HFFc6 (cell line): ENCODE results near the gene TNP2. TPM values are rescaled to one million over a fixed set of nuclear protein-coding genes. Genes with fewer than 3 reads are reported as not detected.

Source experiments
- DNase-seq: peaks from one replicate; pipeline ENCODE4 v3.0.0-alpha.2; 2018
- H3K27ac Mint-ChIP-seq: 2 replicates; pipeline ENCODE4 v1.8.0; 2020; ENCODE audit warnings: mild to moderate bottlenecking, mixed read lengths
- H3K27me3 Mint-ChIP-seq: 2 replicates; pipeline ENCODE4 v1.8.0; 2021; ENCODE audit warnings: mild to moderate bottlenecking, moderate library complexity, mixed read lengths; ENCODE audit not compliant: insufficient read depth
- H3K36me3 Mint-ChIP-seq: 2 replicates; pipeline ENCODE4 v1.8.0; 2021; ENCODE audit warnings: low read depth, mixed read lengths
- H3K4me1 Mint-ChIP-seq: 2 replicates; pipeline ENCODE4 v1.8.0; 2020; ENCODE audit warnings: low read depth, mixed read lengths
- H3K4me3 Mint-ChIP-seq: 2 replicates; pipeline ENCODE4 v1.8.0; 2020; ENCODE audit warnings: mild to moderate bottlenecking, moderate library complexity, mixed read lengths
- H3K9me3 Mint-ChIP-seq: 2 replicates; pipeline ENCODE4 v1.8.0; 2020; ENCODE audit warnings: mild to moderate bottlenecking, mixed read lengths
- total RNA-seq, 6 experiments: library from RNA; stranded (reverse); fragmentation: NEBNext Ultra II Directional; extraction: Animal tissue kit (Norgen Biotek cat#: 25700); gene quantifications; 2 replicates in 1 of 6; 3 replicates in 5 of 6; pipeline ENCODE4 v1.2.3, GENCODE V29; 2021
- TF ChIP-seq, protein P1 (sequence below): fragments of 200-600 bp; sonication (generic); IDR thresholded peaks from 2 replicates; pipeline ENCODE4 v1.5.0; 2021; ENCODE audit warnings: antibody characterized with exemption, mild to moderate bottlenecking

The TNP2 gene
- total RNA-seq, 6 experiments from 2014 or later = not detected

DNA sequence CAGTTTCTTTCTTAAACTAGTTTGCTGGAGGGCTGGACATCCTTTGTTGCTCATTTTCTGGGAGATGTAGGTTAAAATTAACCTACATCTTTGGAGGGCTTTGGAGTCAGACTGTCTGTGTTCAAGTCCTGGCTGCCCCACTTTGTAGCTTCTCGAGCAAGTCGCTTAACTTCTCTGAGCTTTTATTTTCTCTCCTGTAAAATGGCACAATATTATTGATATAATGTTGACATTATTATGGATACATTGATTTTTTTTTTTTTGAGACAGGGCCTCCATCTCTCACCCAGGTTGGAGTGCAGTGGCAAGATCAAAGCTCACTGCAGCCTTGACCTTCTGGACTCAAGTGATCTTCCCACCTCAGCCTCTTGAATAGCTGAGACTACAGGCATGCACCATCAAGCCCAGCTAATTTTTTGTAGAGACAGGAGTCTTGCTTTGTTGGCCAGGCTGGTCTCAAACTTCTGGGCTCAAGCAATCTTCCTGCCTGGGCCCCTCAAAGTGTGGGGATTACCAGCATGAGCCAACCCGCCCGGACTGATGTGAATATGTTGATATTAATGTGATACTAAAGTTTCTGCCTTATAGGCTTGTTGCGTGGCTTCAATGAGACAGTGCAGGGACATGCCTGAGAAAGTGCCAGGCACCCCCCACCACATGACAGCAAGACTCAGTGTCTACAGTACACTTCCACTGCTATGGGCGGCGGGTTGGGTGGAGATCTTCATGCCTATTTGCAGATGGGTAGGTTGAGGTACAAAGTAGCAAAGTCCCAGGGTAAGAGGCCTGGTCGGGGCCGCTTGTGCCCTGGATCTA is 44.6 kb upstream of the TNP2 start:
- H3K27me3 Mint-ChIP-seq = peaks cover 2% of the 10 kb centered on the region; the same call in 1 of the 2 replicates
- TF ChIP-seq, protein P1, sequence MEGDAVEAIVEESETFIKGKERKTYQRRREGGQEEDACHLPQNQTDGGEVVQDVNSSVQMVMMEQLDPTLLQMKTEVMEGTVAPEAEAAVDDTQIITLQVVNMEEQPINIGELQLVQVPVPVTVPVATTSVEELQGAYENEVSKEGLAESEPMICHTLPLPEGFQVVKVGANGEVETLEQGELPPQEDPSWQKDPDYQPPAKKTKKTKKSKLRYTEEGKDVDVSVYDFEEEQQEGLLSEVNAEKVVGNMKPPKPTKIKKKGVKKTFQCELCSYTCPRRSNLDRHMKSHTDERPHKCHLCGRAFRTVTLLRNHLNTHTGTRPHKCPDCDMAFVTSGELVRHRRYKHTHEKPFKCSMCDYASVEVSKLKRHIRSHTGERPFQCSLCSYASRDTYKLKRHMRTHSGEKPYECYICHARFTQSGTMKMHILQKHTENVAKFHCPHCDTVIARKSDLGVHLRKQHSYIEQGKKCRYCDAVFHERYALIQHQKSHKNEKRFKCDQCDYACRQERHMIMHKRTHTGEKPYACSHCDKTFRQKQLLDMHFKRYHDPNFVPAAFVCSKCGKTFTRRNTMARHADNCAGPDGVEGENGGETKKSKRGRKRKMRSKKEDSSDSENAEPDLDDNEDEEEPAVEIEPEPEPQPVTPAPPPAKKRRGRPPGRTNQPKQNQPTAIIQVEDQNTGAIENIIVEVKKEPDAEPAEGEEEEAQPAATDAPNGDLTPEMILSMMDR = no peak
- no peak overlapping the region for H3K4me3 Mint-ChIP-seq
- no peaks in the 10 kb centered on the region for H3K36me3 Mint-ChIP-seq
- H3K27ac Mint-ChIP-seq = no peak overlapping the region
- peaks cover 40% of the 10 kb centered on the region for H3K4me1 Mint-ChIP-seq
- DNase-seq = no peak
- no peaks in the 10 kb centered on the region for H3K9me3 Mint-ChIP-seq

- H3K36me3 Mint-ChIP-seq = no peaks in the 10 kb centered on the region
- peak overlapping the region; percentile 25; the same call in 1 of the 2 replicates for H3K27ac Mint-ChIP-seq
- TF ChIP-seq, protein P1 = no peak
- no peaks in the 10 kb centered on the region for H3K9me3 Mint-ChIP-seq
- peaks cover 2% of the 10 kb centered on the region; the same call in 1 of the 2 replicates for H3K27me3 Mint-ChIP-seq
- peak overlapping the region; percentile 48 for H3K4me3 Mint-ChIP-seq
- peaks cover 40% of the 10 kb centered on the region for H3K4me1 Mint-ChIP-seq
- DNase-seq = no peak
Measured at GRCh38 chr16:11312718-11313492, 43.8 kb upstream of the TNP2 start.

GRCh38 chr16:11310997-11311561 is 42.0 kb upstream of the TNP2 start:
- H3K9me3 Mint-ChIP-seq = no peaks in the 10 kb centered on the region
- H3K27me3 Mint-ChIP-seq = no peaks in the 10 kb centered on the region; the same call in 1 of the 2 replicates
- H3K27ac Mint-ChIP-seq = no peak overlapping the region
- no peak for DNase-seq
- no peaks in the 10 kb centered on the region for H3K36me3 Mint-ChIP-seq
- H3K4me1 Mint-ChIP-seq = peaks cover 37% of the 10 kb centered on the region
- no peak overlapping the region for H3K4me3 Mint-ChIP-seq
- TF ChIP-seq, protein P1 = no peak

DNA sequence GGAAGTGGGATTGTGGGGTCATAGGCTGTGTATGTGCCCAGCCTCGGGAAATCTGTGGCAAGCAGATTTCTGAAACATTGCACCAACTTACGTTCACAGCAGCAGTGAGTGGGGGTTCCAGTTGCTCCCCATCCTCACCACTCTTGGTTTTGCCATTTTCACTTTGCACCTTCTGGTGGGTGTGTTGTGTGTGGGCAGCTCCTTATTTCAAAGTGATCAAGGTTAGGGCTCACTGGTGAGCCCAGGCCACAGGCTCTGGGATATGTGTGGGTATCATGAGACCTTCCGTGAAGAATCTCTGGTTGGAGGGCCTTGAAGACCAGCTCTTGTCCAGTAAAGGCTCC is 41.5 kb upstream of the TNP2 start:
- H3K4me3 Mint-ChIP-seq = no peak overlapping the region
- no peaks in the 10 kb centered on the region for H3K9me3 Mint-ChIP-seq
- no peak overlapping the region for H3K27ac Mint-ChIP-seq
- no peaks in the 10 kb centered on the region for H3K36me3 Mint-ChIP-seq
- H3K4me1 Mint-ChIP-seq = peaks cover 33% of the 10 kb centered on the region
- TF ChIP-seq, protein P1 = no peak
- no peaks in the 10 kb centered on the region; the same call in 1 of the 2 replicates for H3K27me3 Mint-ChIP-seq
- DNase-seq = no peak

DNA sequence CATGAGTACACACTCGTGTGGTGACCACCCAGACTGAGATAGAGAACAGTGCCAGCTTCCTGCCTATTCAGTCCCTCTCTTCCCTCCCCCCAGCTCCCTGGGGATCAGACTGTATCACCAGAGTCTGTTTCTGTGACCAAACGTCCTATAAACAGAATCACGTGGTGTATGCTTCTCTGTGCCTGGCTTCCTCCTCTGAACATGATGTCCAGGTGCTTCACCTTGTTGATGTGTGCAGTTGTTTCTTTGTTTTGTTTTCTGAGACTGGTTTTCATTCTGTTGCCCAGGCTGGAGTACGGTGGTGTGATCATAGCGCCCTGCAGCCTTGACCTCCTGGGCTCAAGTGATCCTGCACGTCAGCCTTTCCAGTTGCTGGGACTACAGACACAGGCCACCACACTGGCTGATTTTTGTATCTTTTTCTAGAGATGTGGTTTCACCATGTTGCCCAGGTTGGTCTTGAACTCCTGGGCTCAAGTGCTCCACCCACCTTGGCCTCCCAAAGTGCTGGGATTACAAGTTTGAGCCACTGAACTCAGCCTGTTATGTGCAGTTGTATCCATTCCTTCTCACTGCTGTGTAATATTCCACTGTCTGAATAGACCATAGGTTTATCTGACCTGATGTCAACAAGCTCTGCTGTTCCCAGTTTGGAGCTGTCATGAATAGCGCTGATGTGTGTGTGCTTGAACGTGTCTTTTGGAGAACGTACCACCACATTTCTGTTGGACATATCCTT is 40.9 kb upstream of the TNP2 start:
- H3K36me3 Mint-ChIP-seq = no peaks in the 10 kb centered on the region
- TF ChIP-seq, protein P1 = no peak
- H3K4me3 Mint-ChIP-seq = no peak overlapping the region
- no peaks in the 10 kb centered on the region; the same call in 1 of the 2 replicates for H3K27me3 Mint-ChIP-seq
- H3K27ac Mint-ChIP-seq = no peak overlapping the region
- peaks cover 27% of the 10 kb centered on the region for H3K4me1 Mint-ChIP-seq
- H3K9me3 Mint-ChIP-seq = no peaks in the 10 kb centered on the region
- no peak for DNase-seq
